NCI-H2029 treated with DMSO at 0.1 percent for 48 hours (cell line): Measurements from ENCODE around the gene ZNF107.
"Not testable (repeated sequence)": the region's sequence is repeated elsewhere in the genome, so short reads cannot be mapped to it uniquely, and the experiment has no call there.

Source experiments
- DNase-seq: peaks from one replicate; lab custom pipeline; 2025; lab: John Stamatoyannopoulos, UW

ZNF107 gene

DNA sequence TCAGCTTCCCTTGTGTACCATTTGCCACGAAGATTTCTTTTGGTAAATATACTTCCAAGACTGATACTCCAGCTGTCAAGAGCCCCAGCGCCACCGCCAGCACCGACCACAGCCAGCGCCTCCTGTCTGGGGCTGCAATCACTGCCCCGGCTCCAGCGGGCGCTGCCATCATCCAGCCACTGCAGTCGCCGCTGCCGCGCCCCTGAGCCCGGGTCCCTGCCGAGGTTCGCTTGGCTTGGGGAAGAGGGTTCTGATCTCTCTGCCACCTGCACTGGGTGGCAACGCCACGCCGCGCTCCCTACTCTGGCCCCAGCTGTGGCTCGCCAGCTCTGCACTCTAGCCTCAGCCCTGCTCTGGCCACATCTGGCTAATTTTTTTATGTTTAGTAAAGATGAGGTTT is 70.6 kb downstream of the ZNF107 start:
- no peak for DNase-seq

DNA sequence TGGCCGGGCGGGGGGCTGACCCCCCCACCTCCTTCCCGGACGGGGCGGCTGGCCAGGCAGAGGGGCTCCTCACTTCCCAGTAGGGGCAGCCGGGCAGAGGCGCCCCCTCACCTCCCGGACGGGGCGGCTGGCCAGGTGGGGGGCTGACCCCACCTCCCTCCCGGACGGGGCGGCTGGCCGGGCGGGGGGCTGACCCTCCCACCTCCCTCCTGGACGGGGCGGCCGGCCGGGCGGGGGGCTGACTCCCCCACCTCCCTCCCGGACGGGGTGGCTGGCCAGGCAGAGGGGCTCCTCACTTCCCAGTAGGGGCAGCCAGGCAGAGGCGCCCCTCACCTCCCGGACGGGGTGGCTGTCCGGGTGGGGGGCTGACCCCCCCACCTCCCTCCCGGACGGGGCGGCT is 72.5 kb downstream of the ZNF107 start:
- not testable (repeated sequence) for DNase-seq

DNA sequence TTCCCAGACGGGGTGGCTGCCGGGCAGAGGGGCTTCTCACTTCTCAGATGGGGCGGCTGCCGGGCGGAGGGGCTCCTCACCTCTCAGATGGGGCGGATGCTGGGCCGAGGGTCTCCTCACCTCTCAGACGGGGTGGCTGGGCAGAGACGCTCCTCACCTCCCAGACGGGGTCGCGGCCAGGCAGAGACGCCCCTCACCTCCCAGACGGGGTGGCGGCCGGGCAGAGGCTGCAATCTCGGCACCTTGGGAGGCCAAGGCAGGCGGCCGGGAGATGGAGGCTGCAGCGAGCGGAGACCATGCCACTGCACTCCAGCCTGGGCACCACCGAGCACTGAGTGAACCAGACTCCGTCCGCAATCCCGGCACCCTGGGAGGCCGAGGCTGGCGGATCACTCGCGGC is 73.0 kb downstream of the ZNF107 start:
- DNase-seq, result not testable (repeated sequence)

DNA sequence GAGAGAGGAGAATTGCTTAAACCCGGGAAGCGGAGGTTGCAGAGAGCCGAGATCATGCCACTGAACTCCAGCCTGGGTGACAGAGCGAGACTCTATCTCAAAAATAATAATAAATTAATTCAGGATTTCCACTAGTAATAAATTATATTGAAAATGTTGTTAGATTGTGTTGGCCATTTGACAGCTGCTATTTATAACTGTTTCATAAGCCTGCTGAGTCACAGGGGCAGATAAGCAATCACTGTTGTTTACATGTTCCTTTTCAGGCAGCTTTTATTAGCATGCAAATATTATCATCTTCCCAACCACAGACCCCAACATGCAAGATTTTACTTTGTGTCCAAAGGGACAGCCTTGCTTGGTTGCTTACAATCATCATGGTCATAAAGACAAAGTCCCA is 78.7 kb downstream of the ZNF107 start:
- no peak for DNase-seq

DNA sequence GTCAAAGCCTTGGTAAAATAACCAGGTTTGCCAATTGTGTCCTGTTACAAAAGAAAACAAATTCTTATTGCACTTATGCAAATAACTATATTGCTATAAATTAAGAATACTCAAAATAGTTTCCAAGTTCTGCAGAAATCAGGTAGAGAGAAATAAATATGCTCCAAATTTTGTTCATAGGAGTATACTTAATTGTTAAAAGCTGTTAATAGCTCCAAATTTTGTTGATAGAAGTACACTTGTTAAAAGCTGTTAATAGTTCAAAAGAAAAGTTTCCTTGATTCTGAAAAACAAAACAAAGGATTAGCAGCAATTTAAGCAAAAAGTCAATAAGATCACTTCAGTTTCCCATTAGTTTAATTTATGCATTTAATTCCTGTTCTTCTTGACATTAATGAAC is 81.9 kb downstream of the ZNF107 start:
- DNase-seq, result no peak

DNA sequence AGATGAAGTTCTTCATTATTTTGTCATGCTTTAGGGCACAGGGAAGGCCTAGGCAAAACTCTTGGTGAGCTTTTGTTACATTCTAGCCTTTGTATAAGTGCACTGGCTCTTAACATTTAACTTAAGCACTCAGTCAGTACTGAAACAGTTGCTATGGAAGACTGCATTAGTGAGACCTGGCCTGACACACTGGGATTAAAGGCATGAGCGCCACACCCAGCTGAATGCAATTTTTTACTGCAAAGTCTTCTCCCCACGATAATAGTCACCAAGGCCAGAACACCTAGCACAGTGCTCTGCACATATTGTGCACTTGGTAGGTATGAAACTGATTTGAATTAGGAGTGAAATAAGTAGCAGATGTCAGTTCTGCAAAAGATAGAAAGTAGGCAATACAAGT is 87.1 kb downstream of the ZNF107 start:
- DNase-seq, result no peak

DNA sequence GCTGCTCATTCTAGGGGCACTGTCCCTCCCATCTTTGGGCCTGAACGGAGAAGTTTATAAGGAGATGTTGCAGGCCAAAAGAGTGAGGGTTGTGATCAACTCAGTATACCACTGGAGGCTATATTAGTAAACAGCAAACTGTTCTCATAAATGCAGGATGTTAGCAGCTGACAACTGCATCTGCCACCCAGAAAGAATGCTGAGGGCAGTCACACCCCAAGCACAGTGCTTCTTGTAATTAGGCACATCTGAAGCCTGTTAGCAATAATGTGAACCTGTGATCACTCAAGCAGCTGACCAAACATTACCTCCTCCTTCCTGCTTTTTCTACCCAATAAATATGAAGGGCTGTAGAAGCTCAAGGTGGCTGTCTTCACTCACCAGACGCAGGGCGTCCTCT is 89.9 kb downstream of the ZNF107 start:
- DNase-seq, result no peak

DNA sequence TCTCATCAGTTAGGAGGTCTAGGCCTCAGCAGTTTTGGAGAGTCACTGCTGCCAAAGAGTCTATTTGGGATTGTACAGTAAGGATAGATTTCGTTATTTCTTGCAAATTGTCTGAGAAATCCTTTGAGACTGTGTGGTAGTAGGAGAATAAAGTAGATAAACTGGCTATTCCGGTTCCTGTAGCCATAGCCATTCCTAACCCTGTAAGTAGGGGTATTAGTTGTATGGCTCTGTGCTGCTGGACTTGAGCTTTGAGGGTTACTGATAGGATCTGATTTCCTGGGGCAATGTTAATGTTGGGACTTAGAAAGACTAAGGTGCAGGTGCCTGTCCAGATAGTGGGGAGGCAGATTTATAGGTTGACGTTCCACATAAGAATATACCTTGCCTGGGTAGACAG is 92.2 kb downstream of the ZNF107 start:
- no peak for DNase-seq
